Lower leg skin (tissue), 4 donors: ENCODE results near the gene UPF1. TPM values are rescaled to one million over a fixed set of nuclear protein-coding genes. Genes with fewer than 3 reads are reported as not detected.

Experiments
- DNase-seq, 2 donors: peaks; one replicate each; pipeline ENCODE4 v3.0.0-alpha.2; 2019; ENCODE audit warnings: low spot score in 2 of 2
- H3K4me3 ChIP-seq: fragments of 200-600 bp; sonication (generic); 2 replicates; pipeline ENCODE4 v1.5.1; 2017; ENCODE audit warnings: mild to moderate bottlenecking, low read depth; ENCODE audit not compliant: poor library complexity, severe bottlenecking
- POLR2A ChIP-seq, 2 donors: fragments of 450-650 bp; IDR thresholded peaks; one replicate each; pipeline ENCODE4 v1.6.1; 2016 to 2017; ENCODE audit warnings: antibody characterized with exemption in 2 of 2, mild to moderate bottlenecking in 1 of 2, moderate library complexity in 1 of 2
- WGBS, 2 donors: methylation state at CpG; one replicate each; pipeline ENCODE4 v1.1.5; 2018; 5-methylcytosine and 5-hydroxymethylcytosine counted together
- intact Hi-C: fragments of 100-400 bp; cut with DNase I; formaldehyde crosslinking; loops from one replicate; pipeline ENCODE4 v1.15.0; 2023; ENCODE audit warnings: low total_unique reads
- total RNA-seq, 4 donors: library from RNA; depleted of rRNA; stranded (reverse); fragments of >200 nt; gene quantifications; one replicate each; pipeline ENCODE4 v1.1.0, GENCODE V29; 2016
- TF ChIP-seq, protein P1 (sequence below), 3 donors: fragments of 450-650 bp; IDR thresholded peaks; one replicate each; pipeline ENCODE4 v1.5.1; 2016; ENCODE audit warnings: antibody characterized with exemption in 3 of 3, mild to moderate bottlenecking in 3 of 3, moderate library complexity in 2 of 3

UPF1 gene
- total RNA-seq, 4 donors from 2014 or later, result 91.6 to 116 (median 102) TPM

DNA sequence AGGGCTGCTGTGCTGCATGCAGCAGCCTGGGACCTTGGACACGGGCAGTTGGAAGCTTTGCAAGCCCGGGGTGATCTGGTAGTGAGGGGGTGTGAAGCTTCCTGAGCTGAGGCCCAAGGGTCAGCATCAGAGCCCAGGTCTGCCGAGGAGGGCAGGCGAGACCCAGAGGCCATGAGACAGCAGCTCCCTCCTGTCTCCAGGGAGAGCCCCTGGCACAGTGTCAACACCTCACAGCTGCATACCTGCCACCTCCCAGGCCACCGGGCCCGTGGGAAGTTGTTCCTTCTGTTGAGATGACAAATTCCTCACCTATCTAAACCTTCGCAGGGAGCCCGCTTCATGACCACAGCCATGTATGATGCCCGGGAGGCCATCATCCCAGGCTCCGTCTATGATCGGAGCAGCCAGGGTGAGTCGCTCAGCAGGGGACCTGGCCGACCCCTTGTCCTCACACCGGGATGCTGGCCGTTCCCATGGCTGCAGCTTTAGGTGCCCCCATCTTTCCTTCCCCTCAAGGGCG is 32.1 kb downstream of the UPF1 start:
- DNase-seq, result no peak
- TF ChIP-seq, protein P1, sequence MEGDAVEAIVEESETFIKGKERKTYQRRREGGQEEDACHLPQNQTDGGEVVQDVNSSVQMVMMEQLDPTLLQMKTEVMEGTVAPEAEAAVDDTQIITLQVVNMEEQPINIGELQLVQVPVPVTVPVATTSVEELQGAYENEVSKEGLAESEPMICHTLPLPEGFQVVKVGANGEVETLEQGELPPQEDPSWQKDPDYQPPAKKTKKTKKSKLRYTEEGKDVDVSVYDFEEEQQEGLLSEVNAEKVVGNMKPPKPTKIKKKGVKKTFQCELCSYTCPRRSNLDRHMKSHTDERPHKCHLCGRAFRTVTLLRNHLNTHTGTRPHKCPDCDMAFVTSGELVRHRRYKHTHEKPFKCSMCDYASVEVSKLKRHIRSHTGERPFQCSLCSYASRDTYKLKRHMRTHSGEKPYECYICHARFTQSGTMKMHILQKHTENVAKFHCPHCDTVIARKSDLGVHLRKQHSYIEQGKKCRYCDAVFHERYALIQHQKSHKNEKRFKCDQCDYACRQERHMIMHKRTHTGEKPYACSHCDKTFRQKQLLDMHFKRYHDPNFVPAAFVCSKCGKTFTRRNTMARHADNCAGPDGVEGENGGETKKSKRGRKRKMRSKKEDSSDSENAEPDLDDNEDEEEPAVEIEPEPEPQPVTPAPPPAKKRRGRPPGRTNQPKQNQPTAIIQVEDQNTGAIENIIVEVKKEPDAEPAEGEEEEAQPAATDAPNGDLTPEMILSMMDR (IDR thresholded peaks at IDR 0.05), result no peak
- TF ChIP-seq POLR2A (IDR thresholded peaks at IDR 0.05), result no peak
- intact Hi-C loops, result no loop called here
- no peak overlapping the region for H3K4me3 ChIP-seq
- 81 to 83% methylated on average over 10 to 11 of the region's 16 CpGs for WGBS, 2 donors

DNA sequence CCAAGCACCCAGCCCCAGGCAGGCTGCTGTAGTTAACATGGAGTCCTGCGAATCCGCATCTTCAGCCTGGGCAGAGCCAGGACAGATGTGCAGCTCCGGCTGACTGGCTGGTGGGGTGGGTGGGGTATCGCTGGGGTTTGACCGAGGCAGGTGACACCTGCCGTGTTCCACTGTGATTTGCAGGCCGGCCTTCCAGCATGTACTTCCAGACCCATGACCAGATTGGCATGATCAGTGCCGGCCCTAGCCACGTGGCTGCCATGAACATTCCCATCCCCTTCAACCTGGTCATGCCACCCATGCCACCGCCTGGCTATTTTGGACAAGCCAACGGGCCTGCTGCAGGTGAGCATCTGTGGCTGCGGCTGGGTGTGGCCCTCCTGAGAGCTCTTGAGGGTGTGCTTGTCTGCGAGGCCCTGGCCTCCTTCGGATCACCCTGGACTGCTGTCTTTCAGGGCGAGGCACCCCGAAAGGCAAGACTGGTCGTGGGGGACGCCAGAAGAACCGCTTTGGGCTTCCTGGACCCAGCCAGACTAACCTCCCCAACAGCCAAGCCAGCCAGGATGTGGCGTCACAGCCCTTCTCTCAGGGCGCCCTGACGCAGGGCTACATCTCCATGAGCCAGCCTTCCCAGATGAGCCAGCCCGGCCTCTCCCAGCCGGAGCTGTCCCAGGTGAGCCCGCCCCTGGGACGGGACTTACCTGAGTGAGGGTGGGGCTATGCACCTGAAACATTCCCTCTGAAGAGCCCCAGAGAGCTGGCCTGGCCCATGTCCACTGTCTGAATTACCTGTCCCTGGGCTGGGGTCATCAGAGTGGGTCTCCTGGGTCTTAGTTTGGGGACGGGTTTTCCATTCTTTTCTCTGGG is 33.6 kb downstream of the UPF1 start:
- TF ChIP-seq, protein P1 (IDR thresholded peaks at IDR 0.05), result no peak
- no peak for TF ChIP-seq POLR2A (IDR thresholded peaks at IDR 0.05)
- intact Hi-C loops, result no loop called here
- no peak overlapping the region for H3K4me3 ChIP-seq
- WGBS, 2 donors, result 76 to 85% methylated on average over 13 to 24 of the region's 27 CpGs
- no peak for DNase-seq

DNA sequence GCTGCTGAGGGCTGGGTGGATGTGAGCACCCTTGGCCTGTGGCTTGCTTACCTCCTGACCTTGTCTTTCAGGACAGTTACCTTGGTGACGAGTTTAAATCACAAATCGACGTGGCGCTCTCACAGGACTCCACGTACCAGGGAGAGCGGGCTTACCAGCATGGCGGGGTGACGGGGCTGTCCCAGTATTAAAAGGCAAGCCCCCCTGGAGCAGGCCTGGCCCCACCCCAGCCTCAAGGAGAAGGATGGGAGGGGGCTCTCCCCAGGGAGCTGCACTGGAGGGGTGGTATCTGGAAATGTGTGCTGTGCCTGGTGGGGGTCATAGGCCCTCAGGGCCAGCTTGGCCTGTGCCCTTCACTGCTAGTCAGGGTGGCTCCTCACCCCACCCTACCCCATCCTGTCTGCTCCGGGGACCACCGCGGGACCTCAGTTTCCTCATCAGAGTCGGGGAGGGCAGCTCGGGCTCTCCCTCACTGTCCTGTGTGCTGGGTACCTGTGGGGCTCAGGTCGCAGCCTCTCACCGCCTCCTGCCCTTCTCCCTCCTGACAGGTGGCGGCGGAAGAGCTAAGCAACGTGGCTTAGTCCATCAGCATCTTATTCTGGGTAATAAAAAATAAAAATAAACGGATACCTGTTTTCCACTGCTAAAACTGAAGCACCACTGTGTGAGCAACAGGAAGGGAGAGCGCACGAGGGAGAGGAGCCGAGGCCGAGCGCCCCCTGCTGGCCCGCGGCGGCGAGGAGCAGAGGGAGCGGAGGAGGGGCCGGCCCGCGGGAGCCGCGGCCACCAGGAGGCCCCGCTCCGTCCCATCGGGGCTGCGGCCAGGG is 34.4 kb downstream of the UPF1 start:
- DNase-seq, result no peak
- no peak overlapping the region for H3K4me3 ChIP-seq
- 43 to 46% methylated on average over 35 to 38 of the region's 38 CpGs for WGBS, 2 donors
- TF ChIP-seq POLR2A (IDR thresholded peaks at IDR 0.05), result no peak
- TF ChIP-seq, protein P1 (IDR thresholded peaks at IDR 0.05), result peak in 1 of 3 donors; percentile 53
- intact Hi-C loops, result no loop called here

DNA sequence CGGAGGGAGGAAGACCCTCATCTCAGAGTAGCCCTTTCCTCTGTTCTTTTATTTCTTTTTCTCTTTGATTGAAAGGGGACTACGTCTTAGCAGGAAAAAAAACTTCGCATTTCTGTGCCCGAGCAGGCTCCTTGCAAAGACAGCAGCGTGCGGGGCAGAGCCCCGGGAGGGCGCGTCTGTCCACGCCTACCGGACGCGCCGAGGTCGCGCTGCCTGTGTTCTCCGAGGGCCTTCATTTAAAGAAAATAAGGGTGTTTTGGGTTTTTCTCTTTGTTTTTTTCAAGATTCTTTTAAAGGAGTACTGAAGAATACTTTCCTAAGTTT is 35.0 kb downstream of the UPF1 start:
- intact Hi-C loops, result no loop called here

DNA sequence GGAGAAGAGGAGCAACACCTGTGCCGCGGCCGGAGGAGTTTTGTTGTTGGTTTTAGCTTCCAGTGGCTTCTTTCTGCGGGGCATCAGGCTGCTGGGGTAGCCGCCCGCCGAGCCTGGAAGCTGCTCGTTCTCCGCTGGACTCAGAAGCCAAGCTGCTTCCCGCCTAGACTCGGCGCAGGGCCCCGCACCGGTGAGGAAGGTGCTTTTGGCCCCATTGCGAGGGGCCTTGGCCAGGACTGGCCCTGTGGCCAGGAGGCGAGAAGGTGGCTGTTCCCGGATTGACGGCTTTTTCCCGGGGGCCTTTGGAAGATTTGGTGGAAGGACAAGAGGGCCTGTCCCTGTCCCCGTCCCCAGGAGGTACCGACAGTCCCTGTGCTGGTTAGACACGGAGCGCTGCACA is 35.4 kb downstream of the UPF1 start:
- TF ChIP-seq, protein P1 (IDR thresholded peaks at IDR 0.05), result no peak
- TF ChIP-seq POLR2A (IDR thresholded peaks at IDR 0.05), result no peak
- H3K4me3 ChIP-seq, result no peak overlapping the region
- no peak for DNase-seq
- 90 to 93% methylated on average over 14 to 23 of the region's 23 CpGs for WGBS, 2 donors
- intact Hi-C loops, result no loop called here

More for the DNA sequence above, 35.0 kb downstream of the UPF1 start:
- TF ChIP-seq, protein P1 (IDR thresholded peaks at IDR 0.05), result no peak
- no peak for TF ChIP-seq POLR2A (IDR thresholded peaks at IDR 0.05)
- DNase-seq, result no peak
- no peak overlapping the region for H3K4me3 ChIP-seq
- 70 to 77% methylated on average over 17 of the region's 17 CpGs for WGBS, 2 donors
